HepG2 (cell line): ENCODE results near the gene ZNF112. TPM values are rescaled to one million over a fixed set of nuclear protein-coding genes. Genes with fewer than 3 reads are reported as not detected.

ENCODE experiments used
- BORCS8-MEF2B ChIP-seq: sonication (generic); formaldehyde crosslinking; IDR thresholded peaks from 2 replicates; pipeline ENCODE4 v1.8.0; 2022; ENCODE audit warnings: mild to moderate bottlenecking, missing genetic modification reagents
- DZIP1 ChIP-seq: sonication (generic); formaldehyde crosslinking; IDR thresholded peaks from 2 replicates; pipeline ENCODE4 v1.5.0; 2020; ENCODE audit warnings: mild to moderate bottlenecking, missing genetic modification reagents
- ELF1 ChIP-seq: sonication (generic); formaldehyde crosslinking; IDR thresholded peaks from 2 replicates; pipeline ENCODE4 v1.4.0; 2020; ENCODE audit warnings: missing genetic modification reagents
- ELF3 ChIP-seq: IDR thresholded peaks from 2 replicates; pipeline ENCODE4 v1.6.1; 2016; ENCODE audit warnings: missing genetic modification reagents, missing compliant biosample characterization
- HBP1 ChIP-seq: IDR thresholded peaks from 2 replicates; pipeline ENCODE4 v1.6.1; 2016; ENCODE audit warnings: low read depth, control low read depth
- RBFOX2 ChIP-seq: fragments of 200-400 bp; formaldehyde crosslinking; IDR thresholded peaks from 2 replicates; pipeline ENCODE4 v1.6.1; 2017; ENCODE audit warnings: low read depth, mild to moderate bottlenecking, low read length
- SMAD1 ChIP-seq: sonication (generic); formaldehyde crosslinking; IDR thresholded peaks from 2 replicates; pipeline ENCODE4 v1.4.0; 2020; ENCODE audit warnings: missing genetic modification reagents, low read depth, mild to moderate bottlenecking, borderline replicate concordance
- THRA ChIP-seq: sonication (generic); formaldehyde crosslinking; IDR thresholded peaks from 2 replicates; pipeline ENCODE4 v1.4.0; 2020; ENCODE audit warnings: missing genetic modification reagents, borderline replicate concordance
- ZFP36 ChIP-seq: fragments of 150-350 bp; IDR thresholded peaks from 2 replicates; pipeline ENCODE4 v1.6.1; 2018; ENCODE audit warnings: borderline replicate concordance, low read length, low read depth; ENCODE audit not compliant: partially characterized antibody
- ZFYVE20 ChIP-seq: sonication (generic); formaldehyde crosslinking; IDR thresholded peaks from 2 replicates; pipeline ENCODE4 v1.8.0; 2023; ENCODE audit warnings: low read depth, mild to moderate bottlenecking, moderate library complexity, missing genetic modification reagents, borderline replicate concordance
- polyA plus RNA-seq, 8 experiments: library from polyadenylated mRNA; depleted of rRNA in 3 of 8; stranded (reverse) in 7 of 8; unstranded in 1 of 8; fragments of >200 nt; fragmentation: Illumina TruSeq in 4 of 8; extraction: Trizol in 4 of 8; gene quantifications; 2 replicates each; pipeline versions ENCODE4 v1.2.1 to v1.2.3, GENCODE V29; 2011 to 2016; ENCODE audit warnings: low read depth in 4 of 8, missing spikeins in 1 of 8, mixed read lengths in 1 of 8; ENCODE audit not compliant: insufficient read depth in 1 of 8
- total RNA-seq, 5 experiments: library from RNA; depleted of rRNA; stranded (reverse); fragments of >200 nt; fragmentation: Illumina TruSeq; extraction: Trizol; gene quantifications; 2 replicates each; pipeline ENCODE4 v1.2.3, GENCODE V29; 2016; ENCODE audit warnings: low read depth in 1 of 5
- TF ChIP-seq, protein P1 (sequence below): sonication (generic); formaldehyde crosslinking; IDR thresholded peaks from 2 replicates; pipeline ENCODE4 v1.4.0; 2020; ENCODE audit warnings: missing genetic modification reagents
- TF ChIP-seq, protein P2 (sequence below): IDR thresholded peaks from 2 replicates; pipeline ENCODE4 v1.6.1; 2018; ENCODE audit warnings: missing genetic modification reagents, mild to moderate bottlenecking, missing compliant biosample characterization

The ZNF112 gene
- total and polyA plus RNA-seq, 2 of the 13 experiments (the other 11 are each of a cell fraction or from before 2014, with no cell fraction given): 1.8 to 3.6 TPM

GRCh38 chr19:44356383-44357111 is at the start of gene ZNF112 (continued):
- TF ChIP-seq, protein P1, sequence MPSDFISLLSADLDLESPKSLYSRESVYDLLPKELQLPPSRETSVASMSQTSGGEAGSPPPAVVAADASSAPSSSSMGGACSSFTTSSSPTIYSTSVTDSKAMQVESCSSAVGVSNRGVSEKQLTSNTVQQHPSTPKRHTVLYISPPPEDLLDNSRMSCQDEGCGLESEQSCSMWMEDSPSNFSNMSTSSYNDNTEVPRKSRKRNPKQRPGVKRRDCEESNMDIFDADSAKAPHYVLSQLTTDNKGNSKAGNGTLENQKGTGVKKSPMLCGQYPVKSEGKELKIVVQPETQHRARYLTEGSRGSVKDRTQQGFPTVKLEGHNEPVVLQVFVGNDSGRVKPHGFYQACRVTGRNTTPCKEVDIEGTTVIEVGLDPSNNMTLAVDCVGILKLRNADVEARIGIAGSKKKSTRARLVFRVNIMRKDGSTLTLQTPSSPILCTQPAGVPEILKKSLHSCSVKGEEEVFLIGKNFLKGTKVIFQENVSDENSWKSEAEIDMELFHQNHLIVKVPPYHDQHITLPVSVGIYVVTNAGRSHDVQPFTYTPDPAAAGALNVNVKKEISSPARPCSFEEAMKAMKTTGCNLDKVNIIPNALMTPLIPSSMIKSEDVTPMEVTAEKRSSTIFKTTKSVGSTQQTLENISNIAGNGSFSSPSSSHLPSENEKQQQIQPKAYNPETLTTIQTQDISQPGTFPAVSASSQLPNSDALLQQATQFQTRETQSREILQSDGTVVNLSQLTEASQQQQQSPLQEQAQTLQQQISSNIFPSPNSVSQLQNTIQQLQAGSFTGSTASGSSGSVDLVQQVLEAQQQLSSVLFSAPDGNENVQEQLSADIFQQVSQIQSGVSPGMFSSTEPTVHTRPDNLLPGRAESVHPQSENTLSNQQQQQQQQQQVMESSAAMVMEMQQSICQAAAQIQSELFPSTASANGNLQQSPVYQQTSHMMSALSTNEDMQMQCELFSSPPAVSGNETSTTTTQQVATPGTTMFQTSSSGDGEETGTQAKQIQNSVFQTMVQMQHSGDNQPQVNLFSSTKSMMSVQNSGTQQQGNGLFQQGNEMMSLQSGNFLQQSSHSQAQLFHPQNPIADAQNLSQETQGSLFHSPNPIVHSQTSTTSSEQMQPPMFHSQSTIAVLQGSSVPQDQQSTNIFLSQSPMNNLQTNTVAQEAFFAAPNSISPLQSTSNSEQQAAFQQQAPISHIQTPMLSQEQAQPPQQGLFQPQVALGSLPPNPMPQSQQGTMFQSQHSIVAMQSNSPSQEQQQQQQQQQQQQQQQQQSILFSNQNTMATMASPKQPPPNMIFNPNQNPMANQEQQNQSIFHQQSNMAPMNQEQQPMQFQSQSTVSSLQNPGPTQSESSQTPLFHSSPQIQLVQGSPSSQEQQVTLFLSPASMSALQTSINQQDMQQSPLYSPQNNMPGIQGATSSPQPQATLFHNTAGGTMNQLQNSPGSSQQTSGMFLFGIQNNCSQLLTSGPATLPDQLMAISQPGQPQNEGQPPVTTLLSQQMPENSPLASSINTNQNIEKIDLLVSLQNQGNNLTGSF: no peak
- TF ChIP-seq DZIP1 (CRISPR knock-in tag): 0 out of 2 replicates have a peak, but pooled peaks have one; percentile 47
- TF ChIP-seq RBFOX2: peak; percentile 52; the same call in 1 of the 2 replicates
- no peak for TF ChIP-seq SMAD1 (CRISPR knock-in tag)
- peak; percentile 84 for TF ChIP-seq ELF3 (CRISPR knock-in tag)
- no peak for TF ChIP-seq ZFYVE20 (CRISPR knock-in tag)
- peak; percentile 50; the same call in 1 of the 2 replicates for TF ChIP-seq BORCS8-MEF2B (CRISPR knock-in tag)
- 0 out of 2 replicates have a peak, but pooled peaks have one; percentile 29 for TF ChIP-seq HBP1 (CRISPR knock-in tag)
- no peak for TF ChIP-seq ZFP36
- peak; percentile 96 for TF ChIP-seq ELF1 (CRISPR knock-in tag)
- TF ChIP-seq, protein P2, sequence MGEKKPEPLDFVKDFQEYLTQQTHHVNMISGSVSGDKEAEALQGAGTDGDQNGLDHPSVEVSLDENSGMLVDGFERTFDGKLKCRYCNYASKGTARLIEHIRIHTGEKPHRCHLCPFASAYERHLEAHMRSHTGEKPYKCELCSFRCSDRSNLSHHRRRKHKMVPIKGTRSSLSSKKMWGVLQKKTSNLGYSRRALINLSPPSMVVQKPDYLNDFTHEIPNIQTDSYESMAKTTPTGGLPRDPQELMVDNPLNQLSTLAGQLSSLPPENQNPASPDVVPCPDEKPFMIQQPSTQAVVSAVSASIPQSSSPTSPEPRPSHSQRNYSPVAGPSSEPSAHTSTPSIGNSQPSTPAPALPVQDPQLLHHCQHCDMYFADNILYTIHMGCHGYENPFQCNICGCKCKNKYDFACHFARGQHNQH (CRISPR knock-in tag): peak; percentile 71; the same call in 1 of the 2 replicates
- TF ChIP-seq THRA (CRISPR knock-in tag): 0 out of 2 replicates have a peak, but pooled peaks have one; percentile 12
